ENCODE data around the gene CARMIL3. TPM values are rescaled to one million over a fixed set of nuclear protein-coding genes. Genes with fewer than 3 reads are reported as not detected.
"Not testable (repeated sequence)": the region's sequence is repeated elsewhere in the genome, so short reads cannot be mapped to it uniquely, and the experiment has no call there.

The CARMIL3 gene
- total RNA-seq, 1 donor from 2014 or later, result 0.95 TPM

DNA sequence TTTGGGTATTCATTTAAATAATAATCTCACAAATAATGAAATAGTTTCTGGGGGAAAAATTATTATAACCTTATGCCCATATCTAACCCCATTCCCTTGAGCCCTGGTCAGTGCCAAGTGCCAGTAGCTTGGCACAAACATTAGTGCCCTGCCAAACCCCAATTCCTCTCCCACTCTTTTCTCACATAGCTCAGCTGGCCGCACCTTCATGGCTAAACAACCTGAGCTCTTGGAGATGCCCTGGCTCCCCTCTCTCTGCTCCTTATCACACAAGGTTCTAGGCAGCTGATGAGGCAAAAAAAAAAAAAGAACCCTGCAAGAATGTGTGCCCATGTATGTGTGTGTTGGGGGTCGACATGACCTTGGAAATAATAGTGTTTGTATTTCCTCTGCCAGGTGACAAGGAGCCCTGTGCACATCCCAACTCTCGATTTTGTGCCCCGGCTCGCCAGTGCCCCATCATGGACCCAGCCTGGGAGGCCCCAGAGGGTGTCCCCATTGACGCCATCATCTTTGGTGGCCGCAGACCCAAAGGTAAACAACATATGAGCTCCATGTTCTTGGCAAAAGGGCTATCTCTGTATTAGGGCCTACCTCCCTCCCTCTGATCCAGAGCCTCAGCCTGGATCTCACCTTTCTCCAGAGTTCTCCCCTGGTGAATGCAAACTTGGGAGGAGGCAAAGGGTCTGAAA, 50.7 kb downstream of the CARMIL3 start:
- H3K4me1 ChIP-seq, result no peaks in the 10 kb centered on the region
- ATAC-seq (no peak), DNase-seq (no peak)
- peaks cover 54% of the 10 kb centered on the region for H3K36me3 ChIP-seq
- no peak overlapping the region for H3K27ac ChIP-seq
- H3K9me3 ChIP-seq, result no peaks in the 10 kb centered on the region
- intact Hi-C loops (cut with DNase I), result no loop called here
- TF ChIP-seq, protein P1, sequence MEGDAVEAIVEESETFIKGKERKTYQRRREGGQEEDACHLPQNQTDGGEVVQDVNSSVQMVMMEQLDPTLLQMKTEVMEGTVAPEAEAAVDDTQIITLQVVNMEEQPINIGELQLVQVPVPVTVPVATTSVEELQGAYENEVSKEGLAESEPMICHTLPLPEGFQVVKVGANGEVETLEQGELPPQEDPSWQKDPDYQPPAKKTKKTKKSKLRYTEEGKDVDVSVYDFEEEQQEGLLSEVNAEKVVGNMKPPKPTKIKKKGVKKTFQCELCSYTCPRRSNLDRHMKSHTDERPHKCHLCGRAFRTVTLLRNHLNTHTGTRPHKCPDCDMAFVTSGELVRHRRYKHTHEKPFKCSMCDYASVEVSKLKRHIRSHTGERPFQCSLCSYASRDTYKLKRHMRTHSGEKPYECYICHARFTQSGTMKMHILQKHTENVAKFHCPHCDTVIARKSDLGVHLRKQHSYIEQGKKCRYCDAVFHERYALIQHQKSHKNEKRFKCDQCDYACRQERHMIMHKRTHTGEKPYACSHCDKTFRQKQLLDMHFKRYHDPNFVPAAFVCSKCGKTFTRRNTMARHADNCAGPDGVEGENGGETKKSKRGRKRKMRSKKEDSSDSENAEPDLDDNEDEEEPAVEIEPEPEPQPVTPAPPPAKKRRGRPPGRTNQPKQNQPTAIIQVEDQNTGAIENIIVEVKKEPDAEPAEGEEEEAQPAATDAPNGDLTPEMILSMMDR (IDR thresholded peaks at IDR 0.05), result no peak
- no peaks in the 10 kb centered on the region for H3K27me3 ChIP-seq (ENCODE audit: low read depth)
- no peak overlapping the region for H3K4me3 ChIP-seq

DNA sequence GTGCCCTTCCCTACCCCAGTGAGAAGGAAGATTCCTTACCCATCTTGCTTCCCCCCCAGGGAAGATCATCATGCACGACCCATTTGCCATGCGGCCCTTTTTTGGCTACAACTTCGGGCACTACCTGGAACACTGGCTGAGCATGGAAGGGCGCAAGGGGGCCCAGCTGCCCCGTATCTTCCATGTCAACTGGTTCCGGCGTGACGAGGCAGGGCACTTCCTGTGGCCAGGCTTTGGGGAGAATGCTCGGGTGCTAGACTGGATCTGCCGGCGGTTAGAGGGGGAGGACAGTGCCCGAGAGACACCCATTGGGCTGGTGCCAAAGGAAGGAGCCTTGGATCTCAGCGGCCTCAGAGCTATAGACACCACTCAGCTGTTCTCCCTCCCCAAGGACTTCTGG, 51.6 kb downstream of the CARMIL3 start:
- ATAC-seq (no peak), DNase-seq (no peak)
- Histone ChIP-seq H3K27me3 (ENCODE audit: low read depth) (no peaks in the 10 kb centered on the region), H3K9me3 (no peaks in the 10 kb centered on the region), H3K4me1 (peaks cover 8% of the 10 kb centered on the region), H3K4me3 (no peak overlapping the region), H3K27ac (no peak overlapping the region), H3K36me3 (peaks cover 45% of the 10 kb centered on the region)
- intact Hi-C loops (cut with DNase I), result no loop called here
- TF ChIP-seq, protein P1 (IDR thresholded peaks at IDR 0.05), result no peak

DNA sequence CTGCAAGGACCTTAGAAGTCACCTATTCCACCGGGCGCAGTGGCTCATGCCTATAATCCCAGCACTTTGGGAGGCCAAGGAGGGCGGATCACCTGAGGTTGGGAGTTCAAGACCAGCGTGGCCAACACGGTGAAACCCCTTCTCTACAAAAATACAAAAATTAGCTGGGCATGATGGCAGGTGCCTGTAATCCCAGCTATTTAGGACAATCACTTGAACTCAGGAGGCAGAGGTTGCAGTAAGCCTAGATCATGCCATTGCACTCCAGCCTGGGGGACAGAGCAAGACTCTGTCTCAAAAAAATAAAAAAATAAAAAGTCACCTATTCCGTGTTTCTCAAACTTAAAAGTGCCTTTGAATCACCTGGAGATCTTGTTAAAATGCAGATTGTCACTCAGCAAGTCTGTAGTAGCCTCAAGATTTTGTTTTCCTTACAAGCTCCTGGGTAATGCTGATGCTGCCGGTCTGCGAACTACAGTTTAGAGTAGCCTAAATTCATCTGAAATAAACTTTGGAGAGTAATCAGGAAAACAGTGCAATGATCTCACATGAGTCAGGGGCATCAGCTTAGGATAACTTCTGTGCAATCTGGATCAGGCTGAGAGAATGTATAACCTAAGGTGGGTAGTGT, 53.9 kb downstream of the CARMIL3 start:
- H3K36me3 ChIP-seq, result peaks cover 24% of the 10 kb centered on the region
- H3K4me3 ChIP-seq; DNase-seq; H3K27me3 ChIP-seq (ENCODE audit: low read depth); ATAC-seq; intact Hi-C loops (cut with DNase I); H3K9me3 ChIP-seq: not testable (repeated sequence)
- H3K27ac ChIP-seq, result peak overlapping the region; percentile 1
- peaks cover 23% of the 10 kb centered on the region for H3K4me1 ChIP-seq

DNA sequence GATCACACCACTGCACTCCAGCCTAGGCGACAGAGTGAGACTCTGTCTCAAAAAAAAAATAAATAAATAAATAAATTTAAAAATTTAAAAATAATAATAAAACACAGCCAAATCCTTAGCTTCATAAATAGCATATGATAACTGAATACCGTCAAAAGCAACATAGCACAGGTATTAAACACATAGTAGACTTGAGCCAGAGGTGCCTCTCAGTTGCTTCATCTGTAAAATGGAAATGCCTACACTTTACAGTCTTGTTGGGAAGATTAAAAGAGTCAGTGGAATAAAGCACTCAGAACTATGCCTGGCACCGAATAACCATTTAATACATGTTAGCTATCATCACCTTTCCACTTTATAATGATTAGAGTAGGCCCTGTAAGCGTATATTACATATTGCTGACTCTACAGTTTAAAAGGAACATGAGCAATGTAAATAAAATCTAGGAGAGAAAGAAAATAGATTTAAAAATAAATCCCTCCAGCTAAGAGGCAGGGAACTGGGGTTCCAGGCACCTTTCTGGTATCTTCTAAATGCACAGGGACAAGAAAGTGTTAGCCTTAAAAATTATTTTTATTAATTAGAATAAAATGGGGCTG, 55.0 kb downstream of the CARMIL3 start:
- no peak overlapping the region for H3K4me3 ChIP-seq
- no peak overlapping the region for H3K27ac ChIP-seq
- no peak for ATAC-seq
- intact Hi-C loops (cut with DNase I), result no loop called here
- H3K4me1 ChIP-seq, result peaks cover 24% of the 10 kb centered on the region
- peaks cover 17% of the 10 kb centered on the region for H3K36me3 ChIP-seq
- H3K9me3 ChIP-seq, result no peaks in the 10 kb centered on the region
- H3K27me3 ChIP-seq (ENCODE audit: low read depth), result no peaks in the 10 kb centered on the region
- no peak for DNase-seq
- TF ChIP-seq, protein P1 (IDR thresholded peaks at IDR 0.05), result no peak

DNA sequence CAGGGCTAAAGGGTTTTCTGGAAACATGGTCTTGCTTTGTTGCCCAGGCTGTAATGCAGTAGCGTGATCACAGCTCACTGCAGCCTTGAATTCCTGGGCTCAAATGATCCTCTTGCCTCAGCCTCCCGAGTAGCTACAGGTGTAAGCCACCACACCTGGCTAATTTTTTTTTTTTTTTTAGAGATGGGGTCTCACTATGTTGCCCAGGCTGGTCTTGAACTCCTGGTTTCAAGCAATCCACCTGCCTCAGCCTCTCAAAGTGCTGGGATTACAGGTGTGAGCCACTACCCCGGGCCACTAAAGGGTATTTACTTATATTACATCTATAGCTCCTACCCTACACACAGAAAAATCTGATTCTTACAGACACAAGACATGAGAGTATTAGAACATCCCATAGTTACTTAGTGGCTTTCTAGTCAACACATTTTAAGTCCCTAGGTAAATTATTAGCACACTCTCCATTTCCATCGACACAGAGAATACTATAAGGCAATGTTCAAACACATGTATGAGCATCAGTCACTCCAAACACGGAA, 56.6 kb downstream of the CARMIL3 start:
- peaks cover 27% of the 10 kb centered on the region for H3K4me1 ChIP-seq

More for the DNA sequence above, 56.6 kb downstream of the CARMIL3 start:
- Histone ChIP-seq H3K36me3 (peaks cover 5% of the 10 kb centered on the region), H3K27ac (peak overlapping the region; percentile 61), H3K4me3 (no peak overlapping the region), H3K27me3 (ENCODE audit: low read depth) (no peaks in the 10 kb centered on the region), H3K9me3 (no peaks in the 10 kb centered on the region)
- TF ChIP-seq, protein P1 (IDR thresholded peaks at IDR 0.05), result no peak
- intact Hi-C loops (cut with DNase I), result no loop called here
- no peak for DNase-seq
- ATAC-seq, result no peak

Data from lower lobe of right lung (tissue), 2 donors.